Measurements from ENCODE around the gene KCTD8. TPM values are rescaled to one million over a fixed set of nuclear protein-coding genes. Genes with fewer than 3 reads are reported as not detected.
A peak's percentile ranks its signal among the peaks of the same experiment; 100 is the strongest.

KCTD8 gene
- total and polyA plus RNA-seq, 7 donors = 0.56 to 2.3 (median 0.91) TPM; not detected in 1

GRCh38 chr4:44313702-44314101 lies 134.9 kb downstream of the KCTD8 start:
- ATAC-seq = no peak
- no peak for DNase-seq

DNA sequence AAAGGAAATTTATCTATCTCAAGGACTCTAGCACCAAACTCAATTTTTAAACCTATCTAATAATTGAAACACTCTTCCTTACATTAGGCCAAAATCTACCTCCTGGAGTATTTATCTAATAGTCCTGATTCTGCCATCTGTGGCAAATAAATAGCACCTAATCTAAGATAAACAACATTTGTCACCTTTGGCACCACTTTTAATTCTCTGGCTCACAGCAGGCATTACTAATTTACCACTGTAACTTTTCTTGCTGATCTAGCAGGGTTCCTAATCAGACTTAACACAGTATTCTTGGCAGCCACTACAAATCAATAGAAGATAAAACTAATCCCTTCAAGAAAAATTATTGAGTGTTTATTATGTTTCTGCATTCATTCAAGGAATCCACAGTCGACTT lies 161.1 kb downstream of the KCTD8 start:
- intact Hi-C loops (cut with DNase I) = no loop called here
- TF ChIP-seq CTCF (IDR thresholded peaks at IDR 0.05) = no peak
- Histone ChIP-seq H3K9me3 (no peaks in the 10 kb centered on the region), H3K27ac (no peak overlapping the region), H3K27me3 (ENCODE audit: insufficient read depth in 3 of 3, low read length in 2 of 3) (no peaks in the 10 kb centered on the region), H3K4me3 (no peak overlapping the region), H3K4me1 (no peaks in the 10 kb centered on the region), H3K36me3 (ENCODE audit: insufficient read depth in 1 of 2, low read depth in 1 of 2) (no peaks in the 10 kb centered on the region)
- no peak for DNase-seq
- 44 to 50% (median 48%) methylated on average over 1 of the region's 1 CpG for WGBS, 3 donors
- ATAC-seq = no peak

More at GRCh38 chr4:44313702-44314101, 134.9 kb downstream of the KCTD8 start:
- H3K9me3 ChIP-seq = no peaks in the 10 kb centered on the region
- intact Hi-C loops (cut with DNase I) = no loop called here
- H3K4me1 ChIP-seq = no peaks in the 10 kb centered on the region
- no peaks in the 10 kb centered on the region for H3K36me3 ChIP-seq (ENCODE audit: insufficient read depth in 1 of 2, low read depth in 1 of 2)
- H3K4me3 ChIP-seq = no peak overlapping the region
- H3K27ac ChIP-seq = no peak overlapping the region
- H3K27me3 ChIP-seq (ENCODE audit: insufficient read depth in 3 of 3, low read length in 2 of 3) = no peaks in the 10 kb centered on the region
- WGBS, 3 donors = 85 to 89% (median 88%) methylated on average over 1 of the region's 1 CpG
- TF ChIP-seq CTCF (IDR thresholded peaks at IDR 0.05) = no peak

GRCh38 chr4:44279469-44279868 lies 169.1 kb downstream of the KCTD8 start:
- intact Hi-C loops (cut with DNase I) = no loop called here
- Histone ChIP-seq H3K27ac (no peak overlapping the region), H3K27me3 (ENCODE audit: insufficient read depth in 3 of 3, low read length in 2 of 3) (no peaks in the 10 kb centered on the region), H3K9me3 (no peaks in the 10 kb centered on the region), H3K4me1 (no peaks in the 10 kb centered on the region), H3K4me3 (no peak overlapping the region), H3K36me3 (ENCODE audit: insufficient read depth in 1 of 2, low read depth in 1 of 2) (no peaks in the 10 kb centered on the region)
- DNase-seq (no peak), ATAC-seq (no peak)
- 29 to 43% (median 30%) methylated on average over 1 of the region's 1 CpG for WGBS, 3 donors
- no peak for TF ChIP-seq CTCF (IDR thresholded peaks at IDR 0.05)

DNA sequence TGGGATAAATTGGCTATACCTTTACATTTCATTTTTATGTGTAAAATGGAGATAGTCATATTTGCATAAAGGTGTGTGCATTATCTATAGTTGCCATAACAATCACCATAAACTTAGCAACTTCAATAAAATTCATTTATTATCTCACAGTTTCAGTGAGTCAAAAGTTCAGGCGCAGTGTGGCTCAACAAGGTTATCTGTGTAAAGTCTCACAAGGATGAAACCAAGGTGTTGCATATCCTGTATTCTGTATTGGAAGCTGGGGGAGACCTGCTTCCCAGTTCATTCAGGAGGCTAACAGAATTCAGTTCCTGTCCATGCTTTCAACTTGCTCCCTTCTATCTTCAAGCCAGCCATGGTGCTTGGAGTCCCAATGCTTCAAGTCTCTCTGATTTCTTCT lies 169.5 kb downstream of the KCTD8 start:
- no peak for ATAC-seq
- no peak for DNase-seq
- intact Hi-C loops (cut with DNase I) = no loop called here
- Histone ChIP-seq H3K27ac (no peak overlapping the region), H3K36me3 (ENCODE audit: insufficient read depth in 1 of 2, low read depth in 1 of 2) (no peaks in the 10 kb centered on the region), H3K27me3 (ENCODE audit: insufficient read depth in 3 of 3, low read length in 2 of 3) (no peaks in the 10 kb centered on the region), H3K4me1 (no peaks in the 10 kb centered on the region), H3K4me3 (no peak overlapping the region), H3K9me3 (no peaks in the 10 kb centered on the region)
- no peak for TF ChIP-seq CTCF (IDR thresholded peaks at IDR 0.05)
- 93 to 95% (median 95%) methylated on average over 1 of the region's 1 CpG for WGBS, 3 donors

- H3K4me1 ChIP-seq = peaks cover 7% of the 10 kb centered on the region
- H3K27me3 ChIP-seq (ENCODE audit: insufficient read depth in 3 of 3, low read length in 2 of 3) = no peaks in the 10 kb centered on the region
- no peak for DNase-seq
- peak; percentile 40 to 81 (median 67) for ATAC-seq
- H3K36me3 ChIP-seq (ENCODE audit: insufficient read depth in 1 of 2, low read depth in 1 of 2) = no peaks in the 10 kb centered on the region
- H3K27ac ChIP-seq = no peak overlapping the region
- H3K9me3 ChIP-seq = no peaks in the 10 kb centered on the region
- 41 to 58% (median 44%) methylated on average over 2 of the region's 2 CpGs for WGBS, 3 donors
- no peak for TF ChIP-seq CTCF (IDR thresholded peaks at IDR 0.05)
- intact Hi-C loops (cut with DNase I) = loop anchor here in 1 of 2 donors (10.0 kb wide), 1 partner anchor 167 kb away; no protein-coding TSS in a partner anchor
- no peak overlapping the region for H3K4me3 ChIP-seq
Observed at GRCh38 chr4:44257461-44257860, 191.1 kb downstream of the KCTD8 start.

All from psoas muscle (tissue), 8 donors.